CD14-positive monocyte (primary cell): ENCODE measurements around the gene FPGT. TPM values are rescaled to one million over a fixed set of nuclear protein-coding genes. Genes with fewer than 3 reads are reported as not detected.

ENCODE experiments used
- DNase-seq, 3 donors: peaks; one replicate each; pipeline ENCODE4 v3.0.0-alpha.2; 2011 to 2022
- H2AFZ ChIP-seq: 2 replicates; pipeline ENCODE4 v1.6.0; 2012; ENCODE audit warnings: mild to moderate bottlenecking, low read depth, low read length, inconsistent platforms; ENCODE audit not compliant: insufficient read depth, poor library complexity, severe bottlenecking
- H3K27ac ChIP-seq, 2 donors: 1 replicate in 1 of 2; 2 replicates in 1 of 2; pipeline ENCODE4 v1.5.1; 2012 to 2013; ENCODE audit warnings: low read length in 2 of 2, control low read depth in 1 of 2, inconsistent platforms in 1 of 2, low read depth in 1 of 2, mild to moderate bottlenecking in 1 of 2
- H3K27me3 ChIP-seq, 2 donors: one replicate each; pipeline versions ENCODE4 v1.6.0 to v1.6.1; 2011 to 2013; ENCODE audit warnings: low read length in 2 of 2; ENCODE audit not compliant: control insufficient read depth in 2 of 2, insufficient read depth in 2 of 2
- H3K36me3 ChIP-seq, 2 donors: replicated peaks in 1 of 2; 1 replicate in 1 of 2; 2 replicates in 1 of 2; pipeline versions ENCODE4 v1.5.1 to v1.6.1; 2012 to 2013; ENCODE audit warnings: low read length in 2 of 2, control low read depth in 1 of 2, inconsistent platforms in 1 of 2, mild to moderate bottlenecking in 1 of 2; ENCODE audit not compliant: insufficient read depth in 2 of 2, control insufficient read depth in 1 of 2
- H3K4me1 ChIP-seq, 2 donors: 1 replicate in 1 of 2; 2 replicates in 1 of 2; pipeline versions ENCODE4 v1.5.1 to v1.6.1; 2012 to 2013; ENCODE audit warnings: low read length in 2 of 2, control low read depth in 1 of 2, inconsistent platforms in 1 of 2, mild to moderate bottlenecking in 1 of 2, moderate library complexity in 1 of 2; ENCODE audit not compliant: insufficient read depth in 2 of 2, control insufficient read depth in 1 of 2
- H3K4me2 ChIP-seq: replicated peaks from 2 replicates; pipeline ENCODE3; 2012; ENCODE audit warnings: low read length, moderate library complexity, mild to moderate bottlenecking; ENCODE audit not compliant: poor library complexity, severe bottlenecking; ENCODE audit errors: extremely low read depth
- H3K4me3 ChIP-seq, 3 experiments: fragments of 200-600 bp in 1 of 3; sonication (generic) in 1 of 3; replicated peaks in 1 of 3; 1 replicate in 2 of 3; 2 replicates in 1 of 3; pipeline ENCODE4 v1.5.1; 2011 to 2013; ENCODE audit warnings: low read length in 3 of 3, mild to moderate bottlenecking in 3 of 3, control low read depth in 2 of 3, low read depth in 2 of 3, inconsistent platforms in 1 of 3, moderate library complexity in 1 of 3
- H3K79me2 ChIP-seq: 2 replicates; pipeline ENCODE4 v1.6.0; 2012; ENCODE audit warnings: mild to moderate bottlenecking, control low read depth, inconsistent platforms, low read length, moderate library complexity; ENCODE audit not compliant: insufficient read depth
- H3K9ac ChIP-seq: 2 replicates; pipeline ENCODE4 v1.6.0; 2017; ENCODE audit warnings: low read length, mild to moderate bottlenecking; ENCODE audit not compliant: insufficient read depth, poor library complexity, severe bottlenecking
- H3K9me3 ChIP-seq, 2 donors: replicated peaks in 1 of 2; 1 replicate in 1 of 2; 2 replicates in 1 of 2; pipeline versions ENCODE4 v1.5.1 to v1.6.1; 2012 to 2013; ENCODE audit warnings: low read length in 2 of 2, control low read depth in 1 of 2; ENCODE audit not compliant: control insufficient read depth in 1 of 2, insufficient read depth in 1 of 2
- H4K20me1 ChIP-seq: 2 replicates; pipeline ENCODE4 v1.6.0; 2012; ENCODE audit warnings: mild to moderate bottlenecking, low read length, control low read depth, moderate library complexity; ENCODE audit not compliant: insufficient read depth
- H3K27ac Mint-ChIP-seq, 7 donors: one replicate each; pipeline ENCODE4 v1.8.0; 2020; ENCODE audit warnings: mild to moderate bottlenecking in 7 of 7, mixed read lengths in 7 of 7, moderate library complexity in 6 of 7, inconsistent platforms in 2 of 7
- H3K27me3 Mint-ChIP-seq, 3 donors: one replicate each; pipeline ENCODE4 v1.8.0; 2021 to 2022; ENCODE audit warnings: low read depth in 3 of 3, mild to moderate bottlenecking in 3 of 3, mixed read lengths in 3 of 3, moderate library complexity in 3 of 3, inconsistent platforms in 1 of 3
- H3K36me3 Mint-ChIP-seq, 2 donors: one replicate each; pipeline ENCODE4 v1.8.0; 2020; ENCODE audit warnings: mixed read lengths in 2 of 2, inconsistent platforms in 1 of 2, mild to moderate bottlenecking in 1 of 2
- H3K4me1 Mint-ChIP-seq: one replicate; pipeline ENCODE4 v1.8.0; 2020; ENCODE audit warnings: mild to moderate bottlenecking, mixed read lengths
- H3K4me3 Mint-ChIP-seq, 2 donors: one replicate each; pipeline ENCODE4 v1.8.0; 2020; ENCODE audit warnings: mild to moderate bottlenecking in 2 of 2, mixed read lengths in 2 of 2, moderate library complexity in 1 of 2
- H3K9me3 Mint-ChIP-seq, 7 donors: one replicate each; pipeline ENCODE4 v1.8.0; 2020 to 2022; ENCODE audit warnings: mixed read lengths in 7 of 7, mild to moderate bottlenecking in 6 of 7, moderate library complexity in 6 of 7, inconsistent platforms in 2 of 7
- WGBS: methylation state at CpG from one replicate; pipeline ENCODE4 v1.1.5; 2013; ENCODE audit warnings: missing lambda C conversion rate; ENCODE audit not compliant: insufficient coverage; 5-methylcytosine and 5-hydroxymethylcytosine counted together
- intact Hi-C, 2 donors: fragments of 100-400 bp; cut with micrococcal nuclease; formaldehyde crosslinking; loops; one replicate each; pipeline versions ENCODE4 v1.15.0 to v1.15.1; 2023
- polyA plus RNA-seq, 3 donors: library from polyadenylated mRNA; depleted of rRNA in 1 of 3; unstranded in 2 of 3; stranded (reverse) in 1 of 3; fragments of 300-500 nt in 2 of 3; fragments of >200 nt in 1 of 3; fragmentation: Illumina TruSeq in 2 of 3; gene quantifications; 1 replicate in 2 of 3; 2 replicates in 1 of 3; pipeline ENCODE4 v1.2.3, GENCODE V29; 2012 to 2021
- TF ChIP-seq, protein P1 (sequence below): fragments of 200-600 bp; IDR thresholded peaks from one replicate; pipeline ENCODE4 v1.8.0; 2022; ENCODE audit warnings: antibody characterized with exemption, mild to moderate bottlenecking

FPGT gene
- polyA plus RNA-seq, 3 donors: 5.9 to 24.8 (median 23.8) TPM

DNA sequence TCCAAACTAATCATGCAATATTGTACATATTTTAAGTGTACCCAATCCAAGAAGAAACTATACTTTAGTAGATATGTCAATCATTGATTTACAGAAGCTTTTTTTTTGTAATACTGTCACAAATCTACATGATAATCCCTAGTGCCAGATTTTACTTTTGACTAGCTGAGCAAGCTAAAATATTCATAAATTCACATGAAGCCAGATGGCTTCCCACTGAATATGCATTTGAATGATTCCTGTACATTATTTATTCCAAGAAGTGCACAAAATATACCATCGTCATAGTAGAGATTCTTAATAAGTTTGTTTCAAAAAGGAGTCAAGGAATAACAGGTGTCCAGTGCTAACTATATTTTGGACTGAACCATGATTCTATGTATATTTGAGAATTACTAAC lies 17.2 kb downstream of the FPGT start:
- Histone ChIP-seq H3K36me3 (no peaks in the 10 kb centered on the region), H3K4me2 (no peak overlapping the region), H3K4me1 (no peaks in the 10 kb centered on the region), H3K79me2 (no peaks in the 10 kb centered on the region), H2AFZ (no peak overlapping the region), H3K27me3 (no peaks in the 10 kb centered on the region), H3K4me3 (no peak overlapping the region), H3K9me3 (no peaks in the 10 kb centered on the region), H4K20me1 (no peaks in the 10 kb centered on the region), H3K27ac (no peak overlapping the region), H3K9ac (no peak overlapping the region)
- no peak overlapping the region for H3K27ac Mint-ChIP-seq
- peaks cover 0 to 2% (median 0%) of the 10 kb centered on the region in 3 donors for H3K27me3 Mint-ChIP-seq
- H3K4me1 Mint-ChIP-seq: no peaks in the 10 kb centered on the region
- no peak overlapping the region for H3K4me3 Mint-ChIP-seq
- intact Hi-C loops: no loop called here
- no peaks in the 10 kb centered on the region for H3K36me3 Mint-ChIP-seq
- peaks cover 0 to 4% (median 0%) of the 10 kb centered on the region in 7 donors for H3K9me3 Mint-ChIP-seq
- WGBS: no CpG with 5 or more reads among the region's 1 CpG
- TF ChIP-seq, protein P1, sequence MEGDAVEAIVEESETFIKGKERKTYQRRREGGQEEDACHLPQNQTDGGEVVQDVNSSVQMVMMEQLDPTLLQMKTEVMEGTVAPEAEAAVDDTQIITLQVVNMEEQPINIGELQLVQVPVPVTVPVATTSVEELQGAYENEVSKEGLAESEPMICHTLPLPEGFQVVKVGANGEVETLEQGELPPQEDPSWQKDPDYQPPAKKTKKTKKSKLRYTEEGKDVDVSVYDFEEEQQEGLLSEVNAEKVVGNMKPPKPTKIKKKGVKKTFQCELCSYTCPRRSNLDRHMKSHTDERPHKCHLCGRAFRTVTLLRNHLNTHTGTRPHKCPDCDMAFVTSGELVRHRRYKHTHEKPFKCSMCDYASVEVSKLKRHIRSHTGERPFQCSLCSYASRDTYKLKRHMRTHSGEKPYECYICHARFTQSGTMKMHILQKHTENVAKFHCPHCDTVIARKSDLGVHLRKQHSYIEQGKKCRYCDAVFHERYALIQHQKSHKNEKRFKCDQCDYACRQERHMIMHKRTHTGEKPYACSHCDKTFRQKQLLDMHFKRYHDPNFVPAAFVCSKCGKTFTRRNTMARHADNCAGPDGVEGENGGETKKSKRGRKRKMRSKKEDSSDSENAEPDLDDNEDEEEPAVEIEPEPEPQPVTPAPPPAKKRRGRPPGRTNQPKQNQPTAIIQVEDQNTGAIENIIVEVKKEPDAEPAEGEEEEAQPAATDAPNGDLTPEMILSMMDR: no peak
- no peak for DNase-seq

DNA sequence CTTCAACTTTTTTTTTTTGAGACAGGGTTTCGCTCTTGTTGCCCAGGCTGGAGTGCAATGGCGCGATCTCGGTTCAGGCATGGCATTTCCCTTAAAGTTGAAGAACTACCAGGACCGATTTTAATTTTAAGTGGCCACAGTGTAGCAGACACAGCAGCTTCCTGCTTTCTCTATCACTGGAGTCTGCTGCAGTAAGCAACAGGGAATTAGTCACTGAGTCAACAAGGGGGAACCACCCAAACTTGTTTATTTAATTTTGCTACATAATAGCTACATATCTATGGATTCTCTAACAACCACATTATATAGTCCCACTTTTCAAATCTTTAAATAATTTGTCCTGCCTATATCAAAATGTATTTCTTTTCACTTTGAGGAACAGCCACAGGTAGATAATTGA lies 24.7 kb downstream of the FPGT start:
- Histone ChIP-seq H3K9ac (no peak overlapping the region), H3K4me2 (no peak overlapping the region), H3K79me2 (no peaks in the 10 kb centered on the region), H3K27ac (no peak overlapping the region), H3K4me3 (no peak overlapping the region), H3K9me3 (peaks cover 14 to 24% of the 10 kb centered on the region in 2 donors), H2AFZ (no peak overlapping the region), H3K4me1 (no peaks in the 10 kb centered on the region), H4K20me1 (no peaks in the 10 kb centered on the region), H3K27me3 (no peaks in the 10 kb centered on the region), H3K36me3 (no peaks in the 10 kb centered on the region)
- Mint-ChIP-seq H3K27me3 (peaks cover 0 to 2% (median 0%) of the 10 kb centered on the region in 3 donors), H3K27ac (no peak overlapping the region), H3K4me1 (no peaks in the 10 kb centered on the region), H3K4me3 (no peak overlapping the region), H3K36me3 (no peaks in the 10 kb centered on the region), H3K9me3 (peaks cover 5 to 31% (median 21%) of the 10 kb centered on the region in 7 donors)
- WGBS: 95% methylated on average over 5 of the region's 5 CpGs
- DNase-seq: no peak
- intact Hi-C loops: no loop called here
- TF ChIP-seq, protein P1: no peak
